ENCODE data around the gene RECQL5.

DNA sequence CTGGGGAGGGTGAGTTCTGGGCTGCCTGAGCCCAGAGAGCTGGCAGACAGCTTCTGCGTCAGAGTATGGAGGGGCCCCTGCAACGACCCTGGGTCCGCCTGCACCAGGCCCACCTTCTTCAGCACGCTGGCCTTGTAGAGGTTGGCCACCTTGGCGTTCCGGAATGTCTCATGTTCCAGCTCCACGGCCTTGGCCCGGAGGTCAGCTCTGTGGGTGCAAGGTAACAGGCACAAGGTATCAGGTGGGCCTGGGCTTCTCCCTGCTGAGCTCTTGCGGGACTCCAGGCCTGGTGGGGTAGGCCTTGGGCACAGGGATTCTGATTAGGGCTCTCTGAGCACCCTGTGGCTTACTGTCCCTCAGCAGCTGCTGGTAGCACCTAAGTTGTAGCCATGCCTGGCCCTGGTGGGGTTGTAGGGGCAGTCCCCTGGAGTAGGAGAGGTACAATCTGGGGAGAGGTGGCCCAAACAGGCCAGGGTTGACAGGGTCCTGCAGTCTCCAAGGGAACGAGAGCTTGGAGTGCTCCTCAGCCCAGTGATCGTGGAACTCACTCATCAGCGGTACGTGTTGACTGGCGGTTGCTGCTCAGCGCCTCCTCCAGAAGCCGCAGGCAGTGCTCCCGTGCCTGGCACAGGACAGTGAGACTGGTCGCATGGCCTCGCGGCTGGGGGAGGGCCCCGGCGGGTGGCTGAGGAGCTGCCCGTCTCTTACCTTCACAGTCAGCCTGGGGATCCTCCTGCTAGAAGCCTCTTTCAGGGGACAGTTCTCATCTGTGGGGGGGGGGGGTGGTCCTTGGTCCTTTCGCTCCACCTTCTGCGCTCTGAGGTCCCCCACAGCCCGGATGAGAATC, 36.7 kb downstream of the RECQL5 start:
- TF ChIP-seq, protein P1, sequence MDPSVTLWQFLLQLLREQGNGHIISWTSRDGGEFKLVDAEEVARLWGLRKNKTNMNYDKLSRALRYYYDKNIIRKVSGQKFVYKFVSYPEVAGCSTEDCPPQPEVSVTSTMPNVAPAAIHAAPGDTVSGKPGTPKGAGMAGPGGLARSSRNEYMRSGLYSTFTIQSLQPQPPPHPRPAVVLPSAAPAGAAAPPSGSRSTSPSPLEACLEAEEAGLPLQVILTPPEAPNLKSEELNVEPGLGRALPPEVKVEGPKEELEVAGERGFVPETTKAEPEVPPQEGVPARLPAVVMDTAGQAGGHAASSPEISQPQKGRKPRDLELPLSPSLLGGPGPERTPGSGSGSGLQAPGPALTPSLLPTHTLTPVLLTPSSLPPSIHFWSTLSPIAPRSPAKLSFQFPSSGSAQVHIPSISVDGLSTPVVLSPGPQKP (IDR thresholded peaks at IDR 0.05; ENCODE audit: low read depth, low read length): no peak
- TF ChIP-seq, protein P2, sequence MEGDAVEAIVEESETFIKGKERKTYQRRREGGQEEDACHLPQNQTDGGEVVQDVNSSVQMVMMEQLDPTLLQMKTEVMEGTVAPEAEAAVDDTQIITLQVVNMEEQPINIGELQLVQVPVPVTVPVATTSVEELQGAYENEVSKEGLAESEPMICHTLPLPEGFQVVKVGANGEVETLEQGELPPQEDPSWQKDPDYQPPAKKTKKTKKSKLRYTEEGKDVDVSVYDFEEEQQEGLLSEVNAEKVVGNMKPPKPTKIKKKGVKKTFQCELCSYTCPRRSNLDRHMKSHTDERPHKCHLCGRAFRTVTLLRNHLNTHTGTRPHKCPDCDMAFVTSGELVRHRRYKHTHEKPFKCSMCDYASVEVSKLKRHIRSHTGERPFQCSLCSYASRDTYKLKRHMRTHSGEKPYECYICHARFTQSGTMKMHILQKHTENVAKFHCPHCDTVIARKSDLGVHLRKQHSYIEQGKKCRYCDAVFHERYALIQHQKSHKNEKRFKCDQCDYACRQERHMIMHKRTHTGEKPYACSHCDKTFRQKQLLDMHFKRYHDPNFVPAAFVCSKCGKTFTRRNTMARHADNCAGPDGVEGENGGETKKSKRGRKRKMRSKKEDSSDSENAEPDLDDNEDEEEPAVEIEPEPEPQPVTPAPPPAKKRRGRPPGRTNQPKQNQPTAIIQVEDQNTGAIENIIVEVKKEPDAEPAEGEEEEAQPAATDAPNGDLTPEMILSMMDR (IDR thresholded peaks at IDR 0.05): no peak
- TF ChIP-seq ZNF302 (CRISPR knock-in tag; IDR thresholded peaks at IDR 0.05) (no peak), CEBPB (IDR thresholded peaks at IDR 0.05) (no peak), RFX5 (IDR thresholded peaks at IDR 0.05) (no peak), POLR2AphosphoS2 (conservative IDR thresholded peaks at IDR 0.05; ENCODE audit: low read length) (no peak), RNF2 (IDR thresholded peaks at IDR 0.05; ENCODE audit: borderline replicate concordance, low read depth) (no peak), RCOR1 (IDR thresholded peaks at IDR 0.05; ENCODE audit: low read depth, low read length) (no peak), RARB (CRISPR knock-in tag; IDR thresholded peaks at IDR 0.05) (no peak), POLR2A (IDR thresholded peaks at IDR 0.05; ENCODE audit: low read length) (no peak)
- TF ChIP-seq, protein P3, sequence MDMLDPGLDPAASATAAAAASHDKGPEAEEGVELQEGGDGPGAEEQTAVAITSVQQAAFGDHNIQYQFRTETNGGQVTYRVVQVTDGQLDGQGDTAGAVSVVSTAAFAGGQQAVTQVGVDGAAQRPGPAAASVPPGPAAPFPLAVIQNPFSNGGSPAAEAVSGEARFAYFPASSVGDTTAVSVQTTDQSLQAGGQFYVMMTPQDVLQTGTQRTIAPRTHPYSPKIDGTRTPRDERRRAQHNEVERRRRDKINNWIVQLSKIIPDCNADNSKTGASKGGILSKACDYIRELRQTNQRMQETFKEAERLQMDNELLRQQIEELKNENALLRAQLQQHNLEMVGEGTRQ (IDR thresholded peaks at IDR 0.05): no peak

All from A549 (cell line).